HepG2 (cell line): Measurements from ENCODE around the gene TPD52L2. TPM values are rescaled to one million over a fixed set of nuclear protein-coding genes. Genes with fewer than 3 reads are reported as not detected.
A peak's percentile ranks its signal among the peaks of the same experiment; 100 is the strongest.

Experiments used
- ATAC-seq: fragments of 200-7000 bp; cut with Tn5 transposase; 3 replicates; pipeline ENCODE4 v1.9.1; 2020; ENCODE audit warnings: mild to moderate bottlenecking, moderate library complexity
- Bru-seq: library from RNA; stranded (reverse); fragments of 400-500 nt; gene quantifications from one replicate; lab custom pipeline; 2021; lab: Mats Ljungman, UMichigan
- BruChase-seq, 2 experiments: library from RNA; stranded (reverse); fragments of 400-500 nt; gene quantifications; one replicate each; lab custom pipeline; 2021; lab: Mats Ljungman, UMichigan
- BruUV-seq: library from RNA; stranded (reverse); fragments of 400-500 nt; replicated peaks from 2 replicates; lab custom pipeline; 2021; lab: Mats Ljungman, UMichigan
- CTCF ChIA-PET: fragments of 300-600 bp; formaldehyde crosslinking; extraction: SDS; loops from one replicate; lab custom pipeline; 2021; ENCODE audit warnings: low total read pairs, inconsistent platforms, low intra/inter-chr PET ratio; lab: Yijun Ruan, JAX
- POLR2A ChIA-PET: fragments of 350-600 bp; sonication (Branson Sonifier 250); formaldehyde crosslinking; loops from one replicate; lab custom pipeline; 2020; ENCODE audit warnings: antibody characterized with exemption, inconsistent platforms; lab: Yijun Ruan, JAX
- DNase-seq: peaks from one replicate; pipeline ENCODE4 v3.0.0-alpha.2; 2015; ENCODE audit warnings: low spot score
- FAIRE-seq: peaks from 3 replicates; lab custom pipeline; 2011; peaks lifted over from hg19 to GRCh38; lab: Jason Lieb, UNC
- H2AFZ ChIP-seq: one replicate; pipeline ENCODE4 v1.6.1; 2011; ENCODE audit warnings: low read length, inconsistent platforms
- H3K27ac ChIP-seq: fragments of 300-600 bp; 3 replicates; pipeline ENCODE4 v1.8.0; 2011; ENCODE audit warnings: mixed run types, mild to moderate bottlenecking, mixed read lengths, low read length, inconsistent platforms; ENCODE audit not compliant: insufficient read depth; ENCODE audit errors: extremely low read length
- H3K27me3 ChIP-seq, 2 experiments: fragments of 200-600 bp in 1 of 2; 2 replicates in 1 of 2; 3 replicates in 1 of 2; pipeline versions ENCODE4 v1.6.0 to v1.8.0; 2011; ENCODE audit warnings: low read length in 2 of 2, mild to moderate bottlenecking in 2 of 2, moderate library complexity in 2 of 2, inconsistent platforms in 1 of 2; ENCODE audit not compliant: insufficient read depth in 2 of 2, control insufficient read depth in 1 of 2
- H3K36me3 ChIP-seq, 2 experiments: fragments of 200-600 bp in 1 of 2; replicated peaks in 1 of 2; 2 replicates in 1 of 2; 3 replicates in 1 of 2; pipeline versions ENCODE4 v1.5.1 to v1.8.0; 2011; ENCODE audit warnings: low read length in 2 of 2, inconsistent platforms in 1 of 2; ENCODE audit not compliant: insufficient read depth in 2 of 2, control insufficient read depth in 1 of 2
- H3K4me1 ChIP-seq: 2 replicates; pipeline ENCODE4 v1.5.1; 2012; ENCODE audit warnings: low read length, inconsistent platforms; ENCODE audit not compliant: insufficient read depth
- H3K4me2 ChIP-seq: 2 replicates; pipeline ENCODE4 v1.6.0; 2011; ENCODE audit warnings: low read depth, low read length, inconsistent platforms
- H3K4me3 ChIP-seq, 3 experiments: fragments of 200-600 bp in 1 of 3; sonication (generic), shearing (Covaris generic) in 1 of 3; replicated peaks in 1 of 3; 2 replicates each; pipeline ENCODE4 v1.5.1; 2011 to 2016; ENCODE audit warnings: low read length in 3 of 3, inconsistent platforms in 2 of 3, low read depth in 2 of 3, mild to moderate bottlenecking in 2 of 3, control low read depth in 1 of 3, mixed read lengths in 1 of 3; ENCODE audit not compliant: insufficient read depth in 1 of 3
- H3K79me2 ChIP-seq: one replicate; pipeline ENCODE4 v1.6.1; 2011; ENCODE audit warnings: low read length, inconsistent platforms; ENCODE audit not compliant: insufficient read depth
- H3K9ac ChIP-seq: 2 replicates; pipeline ENCODE4 v1.6.0; 2011; ENCODE audit warnings: mild to moderate bottlenecking, low read depth, low read length, inconsistent platforms; ENCODE audit not compliant: insufficient read depth
- H3K9me3 ChIP-seq: 2 replicates; pipeline ENCODE4 v1.5.1; 2012; ENCODE audit warnings: mild to moderate bottlenecking, low read length
- H4K20me1 ChIP-seq: 2 replicates; pipeline ENCODE4 v1.6.0; 2011; ENCODE audit warnings: inconsistent platforms, mild to moderate bottlenecking, low read length, moderate library complexity; ENCODE audit not compliant: insufficient read depth
- CHCHD3 ChIP-seq: sonication (generic); formaldehyde crosslinking; IDR thresholded peaks from 2 replicates; pipeline ENCODE4 v1.8.0; 2022; ENCODE audit warnings: mild to moderate bottlenecking, missing genetic modification reagents, moderate library complexity
- CHD2 ChIP-seq: IDR thresholded peaks from 2 replicates; pipeline ENCODE4 v1.6.1; 2011; ENCODE audit warnings: low read depth, low read length, improper control_type of control experiment
- ELF1 ChIP-seq: sonication (generic); formaldehyde crosslinking; IDR thresholded peaks from 2 replicates; pipeline ENCODE4 v1.4.0; 2020; ENCODE audit warnings: missing genetic modification reagents
- KLF13 ChIP-seq: sonication (generic); formaldehyde crosslinking; IDR thresholded peaks from 2 replicates; pipeline ENCODE4 v1.4.0; 2020; ENCODE audit warnings: mild to moderate bottlenecking, missing genetic modification reagents
- MAFG ChIP-seq: sonication (generic); formaldehyde crosslinking; IDR thresholded peaks from 2 replicates; pipeline ENCODE4 v1.5.1; 2020; ENCODE audit warnings: mild to moderate bottlenecking, missing genetic modification reagents
- MBD4 ChIP-seq: IDR thresholded peaks from 2 replicates; pipeline ENCODE4 v1.6.1; 2012; ENCODE audit warnings: low read length, inconsistent platforms, borderline replicate concordance
- ONECUT2 ChIP-seq: sonication (generic); formaldehyde crosslinking; IDR thresholded peaks from 2 replicates; pipeline ENCODE4 v1.4.0; 2020; ENCODE audit warnings: missing genetic modification reagents
- PRPF4 ChIP-seq: fragments of 200-400 bp; formaldehyde crosslinking; IDR thresholded peaks from 2 replicates; pipeline ENCODE4 v1.6.1; 2016; ENCODE audit warnings: low read length, low read depth; ENCODE audit not compliant: poor library complexity, severe bottlenecking
- REL ChIP-seq: sonication (generic); formaldehyde crosslinking; conservative IDR thresholded peaks from 2 replicates; pipeline ENCODE4 v1.8.0; 2022; ENCODE audit warnings: mild to moderate bottlenecking, missing genetic modification reagents, moderate library complexity
- THAP9 ChIP-seq: sonication (generic); formaldehyde crosslinking; IDR thresholded peaks from 2 replicates; pipeline ENCODE4; 2020; ENCODE audit warnings: missing genetic modification reagents, mild to moderate bottlenecking, borderline replicate concordance
- ZBTB3 ChIP-seq: sonication (generic); formaldehyde crosslinking; IDR thresholded peaks from 2 replicates; pipeline ENCODE4 v1.4.0; 2020; ENCODE audit warnings: low read depth, mild to moderate bottlenecking, moderate library complexity, missing genetic modification reagents, borderline replicate concordance
- ZMYM2 ChIP-seq: sonication (generic); formaldehyde crosslinking; IDR thresholded peaks from 2 replicates; pipeline ENCODE4 v1.8.0; 2022; ENCODE audit warnings: mild to moderate bottlenecking, missing genetic modification reagents
- ZNF335 ChIP-seq: sonication (generic); formaldehyde crosslinking; IDR thresholded peaks from 2 replicates; pipeline ENCODE4 v1.4.0; 2020; ENCODE audit warnings: missing genetic modification reagents
- ZNF549 ChIP-seq: sonication (generic); formaldehyde crosslinking; IDR thresholded peaks from 2 replicates; pipeline ENCODE4 v1.5.0; 2020; ENCODE audit warnings: missing genetic modification reagents
- WGBS: methylation state at CpG from one replicate; pipeline ENCODE4 v1.1.6; 2017; ENCODE audit warnings: low lambda C conversion rate; 5-methylcytosine and 5-hydroxymethylcytosine counted together
- in situ Hi-C: cut with HindIII; loops from 2 replicates; pipeline ENCODE4 v1.10.0; 2017; ENCODE audit warnings: low pct_unique_long_range_greater_than_20kb; ENCODE audit not compliant: extremely low pct_ligation_motif_present
- intact Hi-C: fragments of 100-400 bp; cut with micrococcal nuclease; formaldehyde crosslinking; loops from one replicate; pipeline ENCODE4 v1.10.0; 2022; ENCODE audit not compliant: unreplicated experiment
- long read RNA-seq, 2 experiments: library from RNA in 1 of 2; library from polyadenylated mRNA in 1 of 2; stranded (forward) in 1 of 2; unstranded in 1 of 2; transcript quantifications; one replicate each; pipeline ENCODE4 v2.0.0, GENCODE V29; 2019 to 2022
- polyA minus RNA-seq, 3 experiments: library from RNA; depleted of rRNA, polyadenylated mRNA; stranded (reverse); fragments of >200 nt; gene quantifications; 2 replicates each; pipeline ENCODE4 v1.2.3, GENCODE V29; 2011; ENCODE audit warnings: low replicate concordance in 1 of 3
- polyA plus RNA-seq, 8 experiments: library from polyadenylated mRNA; depleted of rRNA in 3 of 8; stranded (reverse) in 7 of 8; unstranded in 1 of 8; fragments of >200 nt; fragmentation: Illumina TruSeq in 4 of 8; extraction: Trizol in 4 of 8; gene quantifications; 2 replicates each; pipeline versions ENCODE4 v1.2.1 to v1.2.3, GENCODE V29; 2011 to 2016; ENCODE audit warnings: low read depth in 4 of 8, missing spikeins in 1 of 8, mixed read lengths in 1 of 8; ENCODE audit not compliant: insufficient read depth in 1 of 8
- total RNA-seq, 5 experiments: library from RNA; depleted of rRNA; stranded (reverse); fragments of >200 nt; fragmentation: Illumina TruSeq; extraction: Trizol; gene quantifications; 2 replicates each; pipeline ENCODE4 v1.2.3, GENCODE V29; 2016; ENCODE audit warnings: low read depth in 1 of 5

The TPD52L2 gene
- 156 and 187 TPM in 2 replicates for total RNA-seq (2016; rRNA removed; fragmentation: Illumina TruSeq; extraction: Trizol)
- total RNA-seq (2016; cell fraction: cytosol; rRNA removed; fragmentation: Illumina TruSeq; extraction: Trizol; ENCODE audit: low read depth) = 17.3 and 18.9 TPM in 2 replicates
- total RNA-seq (2016; cell fraction: insoluble cytoplasmic fraction; rRNA removed; fragmentation: Illumina TruSeq; extraction: Trizol) = 159 and 183 TPM in 2 replicates
- 68.0 and 74.8 TPM in 2 replicates for total RNA-seq (2016; cell fraction: membrane; rRNA removed; fragmentation: Illumina TruSeq; extraction: Trizol)
- 80.6 and 85.7 TPM in 2 replicates for total RNA-seq (2016; cell fraction: nucleus; rRNA removed; fragmentation: Illumina TruSeq; extraction: Trizol)
- polyA plus RNA-seq (2011; rRNA removed) = 184 and 198 TPM in 2 replicates
- polyA plus RNA-seq (2011; cell fraction: cytosol; rRNA removed) = 197 and 204 TPM in 2 replicates
- polyA plus RNA-seq (2011; cell fraction: nucleus; rRNA removed) = 163 and 169 TPM in 2 replicates
- 96.3 and 115 TPM in 2 replicates for polyA plus RNA-seq (2012)
- polyA plus RNA-seq (2016; cell fraction: cytosol; fragmentation: Illumina TruSeq; extraction: Trizol; ENCODE audit: low read depth) = 18.7 and 19.4 TPM in 2 replicates
- 188 and 207 TPM in 2 replicates for polyA plus RNA-seq (2016; cell fraction: insoluble cytoplasmic fraction; fragmentation: Illumina TruSeq; extraction: Trizol; ENCODE audit: low read depth)
- polyA plus RNA-seq (2016; cell fraction: membrane; fragmentation: Illumina TruSeq; extraction: Trizol; ENCODE audit: low read depth) = 59.6 and 59.7 TPM in 2 replicates
- 162 and 173 TPM in 2 replicates for polyA plus RNA-seq (2016; cell fraction: nucleus; fragmentation: Illumina TruSeq; extraction: Trizol; ENCODE audit: insufficient read depth, low read depth)
- 128 and 150 TPM in 2 replicates for polyA minus RNA-seq (2011; rRNA and poly(A)+ RNA removed; ENCODE audit: low replicate concordance)
- polyA minus RNA-seq (2011; cell fraction: cytosol; rRNA and poly(A)+ RNA removed) = 114 and 118 TPM in 2 replicates
- 47.3 and 56.6 TPM in 2 replicates for polyA minus RNA-seq (2011; cell fraction: nucleus; rRNA and poly(A)+ RNA removed)
- Bru-seq, nascent RNA = percentile 87 among the genes with signal in this experiment
- percentile 95 among the genes with signal in this experiment for BruChase-seq, experiment 1, labeled RNA remaining after a 6-hour chase
- percentile 96 among the genes with signal in this experiment for BruChase-seq, experiment 2, labeled RNA remaining after a 2-hour chase
- long read RNA-seq, experiment 1, transcript TPD52L2-202 (7 exons, 2,297 nt) = major isoform, 104 of 234 reads
- long read RNA-seq, experiment 1, transcript TPD52L2-203 (6 exons, 2,237 nt) = minor isoform, 77 of 234 reads
- long read RNA-seq, experiment 1, partial matches to known transcripts = 40 of 234 reads
- long read RNA-seq, experiment 1, other reads (novel, unspliced or antisense) = 13 of 234 reads
- long read RNA-seq, experiment 2, full-length matches to known transcripts = 136 of 327 reads
- long read RNA-seq, experiment 2, partial matches to known transcripts = 82 of 327 reads
- long read RNA-seq, experiment 2, other reads (novel, unspliced or antisense) = 109 of 327 reads

DNA sequence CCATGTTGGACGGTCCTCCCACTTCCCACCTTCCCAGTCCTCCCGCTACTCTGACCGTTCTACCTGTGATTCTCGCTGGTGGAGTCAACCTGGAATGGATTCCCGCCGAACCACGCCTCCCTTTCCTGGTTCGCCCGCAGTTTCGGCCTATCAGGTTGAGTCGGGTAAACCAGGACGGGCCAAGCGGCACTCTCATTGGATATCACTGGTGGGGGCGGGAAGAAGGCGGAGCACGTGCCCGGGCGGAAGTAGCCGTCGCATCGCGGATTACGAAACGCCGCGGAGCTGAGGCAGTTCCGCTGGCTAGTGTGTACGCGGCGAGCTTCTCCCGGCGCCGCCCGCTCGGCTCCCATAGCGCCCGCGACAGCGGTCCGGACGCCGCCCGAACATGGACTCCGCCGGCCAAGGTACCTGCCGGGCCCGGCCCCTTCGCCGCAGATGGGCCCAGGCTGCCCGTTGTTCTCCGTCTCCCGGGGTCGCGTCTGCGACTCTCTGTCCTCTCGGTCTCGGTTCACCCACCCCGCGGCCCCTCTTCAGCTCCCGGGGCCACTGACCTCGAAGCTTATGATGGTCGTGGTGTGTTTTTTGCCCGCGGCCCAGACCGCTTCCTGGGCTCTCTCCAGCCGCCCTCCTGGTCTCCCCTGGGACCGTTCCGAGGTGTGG lies at the start of gene TPD52L2:
TPD52L2 (plus strand) TSS at position 293 of the 663 bp plus-strand sequence; CDS start at position 389, 96 bp downstream.
- CTCF ChIA-PET = interaction anchor here (1.9 to 2.1 kb wide), 3 partner anchors 45 to 327 kb away, joined by 9 to 15 read pairs (median 9); partner anchors contain the start of genes ARFRP1, PTK6 and ZGPAT
- FAIRE-seq (peak; percentile 99), DNase-seq (peak; percentile 100), ATAC-seq (peak; percentile 86)
- peaks cover 13 to 21% of the 10 kb centered on the region in 2 experiments for H3K36me3 ChIP-seq
- peak within 1 kb of the TSS; percentile 94 for H3K4me2 ChIP-seq
- intact Hi-C loops (loop anchor here (2.0 to 10.0 kb wide), 6 partner anchors 30 to 326 kb away; partner anchors contain the start of genes ARFRP1 and DNAJC5), in situ Hi-C loops (no loop called here)
- peaks cover 45% of the 10 kb centered on the region for H3K79me2 ChIP-seq
- H4K20me1 ChIP-seq = peaks cover 5% of the 10 kb centered on the region; the same call in 1 of the 2 replicates
- peak within 1 kb of the TSS; percentile 89 for H3K27ac ChIP-seq
- WGBS = under 1% methylated on average over 47 of the region's 68 CpGs
- H3K9ac ChIP-seq = peak within 1 kb of the TSS; percentile 94
- no peaks in the 10 kb centered on the region for H3K9me3 ChIP-seq
- BruUV-seq = no TSS peak
- peaks cover 42% of the 10 kb centered on the region for H3K4me1 ChIP-seq
- POLR2A ChIA-PET = interaction anchor here (0.7 to 4.6 kb wide), 54 partner anchors 9 to 327 kb away, joined by 3 to 71 read pairs (median 6); partner anchors contain the start of genes ARFRP1, C20orf204, DNAJC5 and GMEB2
- no peaks in the 10 kb centered on the region; a peak in 1 of 5 replicates for H3K27me3 ChIP-seq
- H2AFZ ChIP-seq = no peak within 1 kb of the TSS
- peak within 1 kb of the TSS; percentile 78 to 96 (median 87) for H3K4me3 ChIP-seq
- TF ChIP-seq ELF1 (peak; percentile 97), REL (CRISPR knock-in tag) (peak; percentile 98), THAP9 (peak; percentile 93), MBD4 (no peak), CHD2 (peak; percentile 88), ZMYM2 (CRISPR knock-in tag) (peak; percentile 50; the same call in 1 of the 2 replicates), MAFG (CRISPR knock-in tag) (0 out of 2 replicates have a peak, but pooled peaks have one; percentile 58), KLF13 (CRISPR knock-in tag) (peak; percentile 89; the same call in 1 of the 2 replicates), CHCHD3 (peak; percentile 60; the same call in 1 of the 2 replicates), ZBTB3 (CRISPR knock-in tag) (0 out of 2 replicates have a peak, but pooled peaks have one; percentile 18), ONECUT2 (CRISPR knock-in tag) (no peak; the same call in 1 of the 2 replicates), PRPF4 (no peak), ZNF335 (peak; percentile 64), ZNF549 (CRISPR knock-in tag) (peak; percentile 89; the same call in 1 of the 2 replicates)
